SU-DHL-6 (cell line): ENCODE results near the gene ANKRD17.

ENCODE experiments used
- H2AFZ ChIP-seq: fragments of 200-600 bp; sonication (generic); 2 replicates; pipeline ENCODE4 v1.6.1; 2014; ENCODE audit warnings: low read depth, mild to moderate bottlenecking, moderate library complexity, mixed read lengths, antibody characterized with exemption, low read length; ENCODE audit not compliant: severe bottlenecking
- H3F3A ChIP-seq: fragments of 200-600 bp; shearing (Covaris generic); 2 replicates; pipeline ENCODE4 v1.6.0; 2016; ENCODE audit warnings: antibody characterized with exemption, mild to moderate bottlenecking; ENCODE audit not compliant: insufficient read depth
- H3K27ac ChIP-seq: fragments of 200-600 bp; sonication (generic); 2 replicates; pipeline ENCODE4 v1.5.1; 2016; ENCODE audit warnings: low read depth, mild to moderate bottlenecking, low read length, moderate library complexity, mixed read lengths
- H3K27me3 ChIP-seq: fragments of 200-600 bp; sonication (generic), shearing (Covaris generic); 2 replicates; pipeline ENCODE4 v1.6.0; 2014; ENCODE audit warnings: mild to moderate bottlenecking, low read length
- H3K36me3 ChIP-seq: fragments of 200-600 bp; sonication (generic); 2 replicates; pipeline ENCODE4 v1.6.1; 2014; ENCODE audit warnings: mild to moderate bottlenecking, low read length, mixed read lengths
- H3K4me2 ChIP-seq: fragments of 300-600, 200-600 bp; shearing (Covaris generic), sonication (generic); 2 replicates; pipeline ENCODE4 v1.6.0; 2014; ENCODE audit warnings: low read length, low read depth, mild to moderate bottlenecking; ENCODE audit not compliant: poor library complexity, severe bottlenecking
- H3K4me3 ChIP-seq: fragments of 200-600 bp; sonication (generic); 2 replicates; pipeline ENCODE4 v1.5.1; 2014; ENCODE audit warnings: antibody characterized with exemption, low read length, mild to moderate bottlenecking, mixed read lengths; ENCODE audit not compliant: insufficient read depth, poor library complexity, severe bottlenecking
- H3K79me2 ChIP-seq: fragments of 200-600 bp; sonication (generic); 2 replicates; pipeline ENCODE4 v1.6.1; 2014; ENCODE audit warnings: mild to moderate bottlenecking, low read length, moderate library complexity; ENCODE audit not compliant: insufficient read depth
- H3K9ac ChIP-seq: fragments of 200-600 bp; sonication (generic); 2 replicates; pipeline ENCODE4 v1.7.0; 2014; ENCODE audit warnings: mild to moderate bottlenecking, low read length
- H3K9me2 ChIP-seq: fragments of 200-600 bp; sonication (generic); replicated peaks from 2 replicates; pipeline ENCODE4 v1.6.1; 2014; ENCODE audit warnings: low read length; ENCODE audit not compliant: insufficient read depth
- H3K9me3 ChIP-seq: fragments of 200-600 bp; sonication (generic); 2 replicates; pipeline ENCODE4 v1.6.1; 2014; ENCODE audit warnings: low read length, mixed read lengths; ENCODE audit not compliant: insufficient read depth
- H4K20me1 ChIP-seq: fragments of 200-600 bp; sonication (generic); 2 replicates; pipeline ENCODE4 v1.6.1; 2014; ENCODE audit warnings: low read depth, mild to moderate bottlenecking, antibody characterized with exemption, low read length, moderate library complexity, mixed read lengths
- EZH2phosphoT487 ChIP-seq: fragments of 200-600 bp; sonication (generic), shearing (Covaris generic); conservative IDR thresholded peaks from 2 replicates; pipeline ENCODE4 v1.6.1; 2018; ENCODE audit warnings: mild to moderate bottlenecking, antibody characterized with exemption, low read length, moderate library complexity, mixed read lengths
- TF ChIP-seq, protein P1 (sequence below): fragments of 200-600 bp; sonication (generic); IDR thresholded peaks from one replicate; pipeline ENCODE4 v1.5.1; 2017; ENCODE audit warnings: antibody characterized with exemption, mild to moderate bottlenecking, low read length, moderate library complexity; ENCODE audit not compliant: insufficient read depth, poor library complexity, severe bottlenecking

The ANKRD17 gene

GRCh38 chr4:73193155-73193554 lies 65.4 kb downstream of the ANKRD17 start:
- Histone ChIP-seq H3K9ac (no peak overlapping the region), H3K4me3 (no peak overlapping the region), H3K9me3 (no peaks in the 10 kb centered on the region), H3K36me3 (no peaks in the 10 kb centered on the region), H3F3A (peaks cover 13% of the 10 kb centered on the region; the same call in 1 of the 2 replicates), H4K20me1 (no peaks in the 10 kb centered on the region), H3K27me3 (no peaks in the 10 kb centered on the region), H2AFZ (no peak overlapping the region), H3K79me2 (peaks cover 61% of the 10 kb centered on the region), H3K4me2 (peak overlapping the region; percentile 35), H3K27ac (peak overlapping the region; percentile 32; the same call in 1 of the 2 replicates), H3K9me2 (no peaks in the 10 kb centered on the region)
- TF ChIP-seq, protein P1, sequence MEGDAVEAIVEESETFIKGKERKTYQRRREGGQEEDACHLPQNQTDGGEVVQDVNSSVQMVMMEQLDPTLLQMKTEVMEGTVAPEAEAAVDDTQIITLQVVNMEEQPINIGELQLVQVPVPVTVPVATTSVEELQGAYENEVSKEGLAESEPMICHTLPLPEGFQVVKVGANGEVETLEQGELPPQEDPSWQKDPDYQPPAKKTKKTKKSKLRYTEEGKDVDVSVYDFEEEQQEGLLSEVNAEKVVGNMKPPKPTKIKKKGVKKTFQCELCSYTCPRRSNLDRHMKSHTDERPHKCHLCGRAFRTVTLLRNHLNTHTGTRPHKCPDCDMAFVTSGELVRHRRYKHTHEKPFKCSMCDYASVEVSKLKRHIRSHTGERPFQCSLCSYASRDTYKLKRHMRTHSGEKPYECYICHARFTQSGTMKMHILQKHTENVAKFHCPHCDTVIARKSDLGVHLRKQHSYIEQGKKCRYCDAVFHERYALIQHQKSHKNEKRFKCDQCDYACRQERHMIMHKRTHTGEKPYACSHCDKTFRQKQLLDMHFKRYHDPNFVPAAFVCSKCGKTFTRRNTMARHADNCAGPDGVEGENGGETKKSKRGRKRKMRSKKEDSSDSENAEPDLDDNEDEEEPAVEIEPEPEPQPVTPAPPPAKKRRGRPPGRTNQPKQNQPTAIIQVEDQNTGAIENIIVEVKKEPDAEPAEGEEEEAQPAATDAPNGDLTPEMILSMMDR: no peak
- no peak for TF ChIP-seq EZH2phosphoT487

GRCh38 chr4:73189274-73189810 lies 69.3 kb downstream of the ANKRD17 start:
- no peaks in the 10 kb centered on the region for H3K36me3 ChIP-seq
- H4K20me1 ChIP-seq: no peaks in the 10 kb centered on the region
- H3K9ac ChIP-seq: no peak overlapping the region
- H3K4me2 ChIP-seq: no peak overlapping the region
- no peak overlapping the region for H3K27ac ChIP-seq
- H3K79me2 ChIP-seq: peaks cover 76% of the 10 kb centered on the region
- no peaks in the 10 kb centered on the region for H3K27me3 ChIP-seq
- H3K4me3 ChIP-seq: no peak overlapping the region
- peaks cover 6% of the 10 kb centered on the region; the same call in 1 of the 2 replicates for H3F3A ChIP-seq
- TF ChIP-seq EZH2phosphoT487: no peak
- TF ChIP-seq, protein P1: no peak
- no peak overlapping the region for H2AFZ ChIP-seq
- no peaks in the 10 kb centered on the region for H3K9me2 ChIP-seq
- H3K9me3 ChIP-seq: no peaks in the 10 kb centered on the region

GRCh38 chr4:73187325-73187724 lies 71.3 kb downstream of the ANKRD17 start:
- H3K36me3 ChIP-seq: no peaks in the 10 kb centered on the region
- no peaks in the 10 kb centered on the region for H4K20me1 ChIP-seq
- TF ChIP-seq EZH2phosphoT487: no peak
- TF ChIP-seq, protein P1: no peak
- no peaks in the 10 kb centered on the region for H3K27me3 ChIP-seq
- no peak overlapping the region for H3K4me3 ChIP-seq
- H3K79me2 ChIP-seq: peaks cover 72% of the 10 kb centered on the region
- peaks cover 6% of the 10 kb centered on the region; the same call in 1 of the 2 replicates for H3F3A ChIP-seq
- no peaks in the 10 kb centered on the region for H3K9me3 ChIP-seq
- H3K9ac ChIP-seq: no peak overlapping the region
- no peaks in the 10 kb centered on the region for H3K9me2 ChIP-seq
- H3K4me2 ChIP-seq: no peak overlapping the region
- no peak overlapping the region for H3K27ac ChIP-seq
- H2AFZ ChIP-seq: no peak overlapping the region
